Globus pallidus (tissue), 1 donor: ENCODE results near the gene FANCE.
"Not testable (repeated sequence)": the region's sequence is repeated elsewhere in the genome, so short reads cannot be mapped to it uniquely, and the experiment has no call there.

Experiments used
- DNase-seq: peaks from one replicate; pipeline ENCODE4 v3.0.0-alpha.2; 2015; ENCODE audit warnings: low spot score

Gene FANCE

DNA sequence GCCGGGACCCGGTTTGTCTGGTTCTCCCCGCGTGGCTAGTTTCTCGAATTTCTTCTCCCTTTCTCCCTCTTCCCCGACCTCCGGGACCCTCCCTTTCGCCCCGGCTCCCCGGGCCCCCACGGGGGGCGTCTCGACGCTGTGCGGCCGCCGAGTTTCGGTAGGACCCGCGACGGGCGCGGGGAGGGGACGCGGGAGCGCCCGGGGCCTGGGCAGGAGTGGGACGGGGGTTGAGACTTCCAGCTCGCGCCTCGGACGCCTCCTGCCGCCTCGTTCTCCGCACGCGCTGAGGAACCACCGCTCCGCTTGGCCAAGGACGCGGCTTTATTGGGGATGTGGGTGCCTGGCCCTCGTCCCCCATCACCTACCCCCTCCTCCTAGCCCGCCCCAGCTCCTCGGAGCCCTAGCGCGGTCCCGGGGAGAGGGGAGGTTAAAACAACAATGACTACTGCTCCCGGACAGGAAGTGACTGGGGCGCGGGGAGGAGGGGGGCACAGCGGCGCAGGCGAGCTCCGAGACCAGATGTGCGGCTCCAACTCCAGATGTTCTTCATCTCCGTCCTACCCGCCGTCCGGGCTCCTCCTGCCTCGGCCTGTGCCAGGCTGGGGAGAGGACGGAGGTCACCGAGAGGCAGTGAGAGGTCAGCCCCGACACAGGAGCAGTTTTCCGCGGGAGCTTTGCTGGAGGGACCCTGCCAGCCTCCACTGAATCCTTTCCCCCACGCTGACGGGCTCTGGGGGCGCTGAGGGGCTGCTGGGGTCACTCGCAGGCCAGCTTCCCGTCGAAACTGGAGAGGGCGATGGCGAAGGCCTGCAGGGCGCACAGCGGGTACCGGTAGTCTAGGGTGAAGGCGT lies 45.7 kb downstream of the FANCE start:
- DNase-seq: no peak

DNA sequence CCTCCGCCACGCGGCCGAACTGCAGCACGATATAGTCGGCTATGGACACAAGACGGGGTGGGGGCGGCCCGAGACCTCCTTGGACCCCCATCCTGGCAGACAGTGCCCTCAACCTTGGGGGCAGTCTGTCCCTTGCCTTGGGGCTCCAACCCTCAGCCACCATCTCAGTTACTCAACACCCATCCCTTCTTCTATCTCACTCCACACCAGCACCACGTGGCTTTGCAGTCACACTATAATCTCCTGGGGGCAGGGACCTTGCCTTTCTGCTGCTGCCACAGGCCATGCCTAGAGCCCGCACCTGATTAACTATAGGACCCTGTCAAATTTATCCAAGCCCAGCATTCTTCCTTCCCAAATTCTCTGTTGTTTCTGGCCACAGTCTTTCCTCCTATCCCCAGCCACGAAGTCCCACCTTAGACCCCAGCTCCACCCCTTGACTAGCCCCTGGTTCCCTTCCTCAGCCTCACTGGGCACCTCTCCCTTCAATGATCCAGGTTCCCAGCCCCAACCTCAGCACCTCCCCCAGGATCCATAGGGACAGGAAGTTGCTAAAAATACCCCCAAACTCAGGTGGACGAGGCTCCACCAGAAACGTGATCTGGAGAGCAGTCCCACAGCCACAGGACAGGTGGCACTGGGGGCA lies 46.4 kb downstream of the FANCE start:
- DNase-seq: no peak

DNA sequence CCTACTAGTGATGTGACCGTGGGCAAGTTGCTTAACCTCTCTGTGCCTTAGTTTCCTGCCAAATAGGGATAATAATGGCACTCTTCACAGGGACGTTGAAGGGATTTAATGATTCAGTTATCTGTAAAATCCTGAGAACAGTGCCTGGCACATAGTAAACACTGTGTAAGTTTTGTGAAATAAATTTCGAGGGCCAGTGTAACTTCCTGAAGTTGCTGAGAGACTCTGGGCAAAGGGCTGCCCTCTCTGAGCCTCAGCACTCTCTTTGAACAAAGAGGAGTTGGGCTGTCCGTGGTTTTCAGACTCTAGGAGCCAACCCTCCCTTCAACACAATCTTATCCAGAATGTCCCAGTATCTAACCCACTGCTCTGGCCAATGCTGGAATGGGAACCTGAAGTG lies 47.2 kb downstream of the FANCE start:
- no peak for DNase-seq

DNA sequence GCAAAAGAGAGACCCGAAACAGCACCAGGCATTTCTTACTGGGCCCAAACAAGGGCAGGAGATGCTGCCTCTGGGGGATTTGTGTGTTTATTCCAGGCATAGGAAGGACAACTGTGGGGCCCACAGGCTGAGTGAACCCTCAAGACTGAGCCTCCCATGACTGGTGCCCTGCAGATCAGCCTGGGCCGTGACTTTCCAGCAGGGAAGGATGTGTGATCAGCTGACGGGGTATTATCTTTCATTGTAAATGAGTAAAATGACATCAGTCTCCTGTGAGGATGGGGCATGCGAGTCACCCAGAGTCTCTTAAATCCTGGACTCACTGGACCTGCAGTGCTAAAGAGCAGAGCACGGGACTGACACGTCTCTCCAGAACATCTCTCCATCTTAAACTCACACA lies 48.6 kb downstream of the FANCE start:
- no peak for DNase-seq

DNA sequence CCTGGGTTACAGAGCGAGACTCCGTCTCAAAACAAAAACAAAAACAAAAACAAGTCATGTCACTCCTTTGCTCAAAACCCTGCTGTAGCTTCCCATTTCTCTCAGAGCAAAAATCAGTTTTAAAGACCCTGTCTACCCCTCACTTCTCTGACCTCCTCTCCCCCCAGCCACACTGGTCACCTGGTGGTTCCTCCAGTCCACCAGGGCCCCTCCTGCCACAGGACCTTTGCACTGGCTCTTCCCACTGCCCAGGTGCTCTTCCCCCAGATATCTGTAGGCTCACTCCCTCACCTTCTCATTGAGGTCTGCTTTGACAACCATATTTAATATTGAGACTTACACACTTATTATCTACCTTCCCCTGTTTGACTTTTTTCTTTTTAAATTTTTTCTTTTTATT lies 49.6 kb downstream of the FANCE start:
- no peak for DNase-seq

DNA sequence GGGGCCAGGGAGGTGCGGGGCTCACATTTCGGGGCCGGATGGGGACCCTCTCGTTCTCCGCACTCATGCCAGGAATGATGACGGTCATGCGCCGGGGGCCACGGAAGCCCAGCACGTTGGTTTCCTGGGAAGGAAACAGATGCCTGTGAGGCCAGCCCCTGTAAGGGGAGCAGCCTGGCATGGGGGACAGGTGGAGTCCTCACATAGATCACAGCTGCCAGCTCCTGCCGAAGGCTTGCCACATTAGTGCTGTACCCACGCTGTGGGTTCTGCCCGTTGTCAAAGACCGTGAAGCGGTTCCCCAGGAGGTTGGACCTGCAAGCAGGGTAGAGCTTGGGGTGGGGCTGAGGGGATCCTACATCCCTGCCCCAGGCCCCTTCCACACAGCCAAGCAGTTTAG lies 51.4 kb downstream of the FANCE start:
- DNase-seq: no peak

DNA sequence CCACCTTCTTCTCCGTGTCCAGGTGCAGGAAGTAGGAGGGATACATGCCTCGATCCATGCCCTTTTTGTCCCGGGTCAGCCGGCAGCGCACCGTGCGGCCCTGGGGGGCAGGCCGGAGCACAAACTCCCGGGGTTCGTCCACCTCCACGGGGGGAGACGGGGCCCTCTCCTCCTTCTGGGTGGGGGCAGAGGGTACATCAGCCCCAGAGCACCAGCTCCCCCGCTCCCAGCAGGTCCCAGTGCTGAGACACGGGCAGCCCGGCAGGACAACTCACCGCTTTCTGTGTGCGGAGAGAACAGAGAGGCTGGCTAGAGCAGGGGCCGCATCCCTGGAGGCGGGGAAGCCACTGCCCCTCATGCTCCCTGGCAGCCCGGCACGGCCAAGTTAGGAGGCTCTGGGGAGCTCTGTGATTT lies 53.9 kb downstream of the FANCE start:
- no peak for DNase-seq

DNA sequence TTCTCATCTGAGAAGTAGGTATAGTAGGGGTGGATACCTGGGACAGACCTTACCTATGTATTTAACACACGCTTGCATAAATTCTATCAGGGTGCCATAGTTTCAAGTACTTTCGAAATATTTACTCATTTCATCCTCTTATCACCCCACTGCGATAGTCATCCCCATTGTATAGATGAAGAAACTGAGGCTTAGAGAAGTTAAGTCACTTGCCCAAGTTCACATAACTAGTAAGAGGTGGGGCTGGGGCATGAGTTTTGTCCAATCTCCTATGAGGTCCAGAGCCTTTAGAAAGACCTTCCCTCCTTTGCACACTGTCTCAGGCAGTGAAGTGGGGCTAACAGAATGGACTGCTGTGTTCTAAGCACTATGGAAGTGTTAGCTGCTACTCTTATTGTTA lies 54.4 kb downstream of the FANCE start:
- no peak for DNase-seq

DNA sequence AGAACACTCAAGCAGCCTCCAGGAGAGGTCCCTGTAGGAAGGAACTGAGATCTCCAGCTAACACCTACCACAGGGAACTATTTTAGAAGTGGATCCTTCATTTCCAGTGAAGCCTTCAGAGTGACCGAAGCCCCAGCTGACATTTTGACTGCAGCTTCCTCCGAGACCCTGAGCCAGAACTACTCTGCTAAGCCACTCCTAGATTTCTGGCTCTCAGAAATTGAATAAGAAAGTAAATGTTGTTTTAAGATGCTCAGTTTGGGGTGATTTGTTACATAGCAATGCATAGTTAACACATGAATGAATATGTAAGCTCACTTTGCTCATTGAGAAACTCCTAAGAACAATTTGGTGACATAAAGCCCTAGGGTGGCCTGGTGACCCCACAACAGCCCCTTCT lies 55.1 kb downstream of the FANCE start:
- DNase-seq: no peak

DNA sequence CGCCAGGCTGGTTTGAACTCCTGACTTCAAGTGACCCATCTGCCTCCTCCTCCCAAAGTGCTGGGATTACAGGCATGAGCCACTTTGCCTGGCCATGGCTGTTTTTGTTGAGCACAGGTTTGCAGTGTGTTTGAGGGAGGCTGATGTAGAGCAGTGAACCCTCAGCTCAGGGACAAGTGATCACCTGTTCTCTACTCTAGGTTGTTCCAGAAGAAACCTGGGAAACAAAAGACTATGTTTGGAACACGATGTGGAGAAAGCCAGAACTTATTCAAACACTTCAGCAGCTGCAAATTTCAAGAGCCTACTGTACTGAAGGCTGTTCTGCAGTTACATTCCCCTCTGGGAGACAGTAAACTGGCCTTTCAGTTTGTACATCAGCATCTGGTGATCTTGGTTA lies 55.9 kb downstream of the FANCE start:
- DNase-seq: no peak

DNA sequence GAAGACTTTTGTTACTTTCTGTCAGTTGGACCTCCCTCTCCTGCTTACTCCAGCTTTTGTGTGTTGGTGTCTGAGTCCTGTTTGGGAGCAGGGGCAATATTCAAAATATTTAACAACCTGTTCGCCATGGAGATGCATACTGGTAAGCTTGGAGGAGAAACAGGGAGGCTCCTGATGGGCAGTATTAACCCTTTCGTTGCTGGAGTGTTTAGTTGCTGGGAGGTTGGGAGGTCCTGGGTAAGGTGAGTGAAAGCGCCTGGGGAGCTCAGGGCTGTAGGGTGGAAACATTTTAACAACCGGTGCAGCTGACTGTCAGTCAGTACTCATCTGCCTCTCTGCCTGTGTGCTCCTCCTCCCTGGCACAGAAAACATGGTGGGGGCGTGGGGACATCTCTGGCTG lies 56.4 kb downstream of the FANCE start:
- DNase-seq: no peak

DNA sequence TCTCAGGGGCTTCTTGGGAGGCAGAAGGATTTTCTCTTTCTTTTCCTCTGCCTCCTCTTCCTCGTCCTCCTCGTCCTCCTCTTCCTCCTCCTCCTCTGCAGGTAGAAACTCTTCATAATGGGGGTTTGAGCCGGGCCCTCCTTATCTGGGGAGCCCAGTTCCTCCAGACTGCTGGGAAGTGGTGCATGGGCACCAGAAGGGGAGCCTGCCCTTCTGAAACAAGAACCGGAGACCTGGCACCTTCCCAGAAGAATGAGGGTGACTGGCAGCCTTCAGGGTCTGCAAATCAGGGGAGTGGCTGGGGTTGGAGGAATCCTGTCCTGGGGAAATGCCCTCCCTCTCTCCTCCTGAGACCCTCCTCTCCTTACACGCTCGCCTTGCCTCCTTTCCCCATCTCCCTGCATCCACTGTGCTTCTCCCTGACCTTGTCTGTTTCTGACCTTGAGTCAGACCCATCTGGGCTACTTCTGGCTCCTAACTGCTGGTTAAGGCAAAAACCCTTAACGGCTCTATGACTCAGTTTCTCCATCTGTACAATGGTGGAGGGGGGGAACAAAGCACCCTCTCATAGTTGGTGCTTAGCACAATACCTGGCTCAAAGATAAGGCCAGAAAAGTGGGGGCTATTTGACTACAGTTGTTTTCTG lies 58.9 kb downstream of the FANCE start:
- no peak for DNase-seq

DNA sequence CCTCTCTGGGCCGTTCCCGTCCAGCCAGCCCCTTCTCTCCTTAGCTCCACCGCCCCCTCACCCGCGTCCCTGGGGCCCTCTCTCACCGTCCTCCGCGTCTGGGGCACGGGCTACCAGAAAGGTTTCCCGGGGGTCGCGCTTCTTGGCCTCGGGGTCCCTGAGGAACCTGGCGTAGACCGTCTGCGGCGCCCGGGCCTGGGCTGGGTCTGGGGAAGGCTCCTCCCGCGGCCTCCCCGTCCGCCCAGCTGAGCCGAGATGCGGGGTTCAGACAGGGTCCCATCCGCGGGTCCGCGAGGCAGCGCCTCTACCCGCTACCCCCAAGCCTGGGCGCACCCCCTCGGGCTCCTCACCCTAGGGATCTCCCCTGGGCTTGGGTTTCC lies 59.4 kb downstream of the FANCE start:
- no peak for DNase-seq

DNA sequence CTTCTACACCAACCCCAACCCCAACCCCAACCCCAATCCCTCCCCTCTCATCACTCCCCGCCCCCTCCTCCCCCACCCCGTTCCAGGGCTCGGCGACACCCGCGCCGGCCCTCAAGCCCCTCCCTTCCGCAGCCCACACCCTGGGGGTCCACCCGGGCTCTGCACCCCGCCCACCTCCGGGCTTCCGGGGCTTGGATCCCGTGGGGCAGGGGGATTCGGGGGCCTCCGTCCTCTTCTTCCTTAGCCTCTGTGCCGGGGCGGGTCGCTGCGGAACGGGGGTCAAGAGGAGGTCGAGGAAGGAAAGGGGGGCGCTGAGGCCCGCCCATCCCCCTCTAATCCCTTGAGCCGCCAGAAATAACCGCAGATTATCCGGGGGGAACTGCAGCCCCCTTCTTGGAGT lies 59.9 kb downstream of the FANCE start:
- DNase-seq: no peak

DNA sequence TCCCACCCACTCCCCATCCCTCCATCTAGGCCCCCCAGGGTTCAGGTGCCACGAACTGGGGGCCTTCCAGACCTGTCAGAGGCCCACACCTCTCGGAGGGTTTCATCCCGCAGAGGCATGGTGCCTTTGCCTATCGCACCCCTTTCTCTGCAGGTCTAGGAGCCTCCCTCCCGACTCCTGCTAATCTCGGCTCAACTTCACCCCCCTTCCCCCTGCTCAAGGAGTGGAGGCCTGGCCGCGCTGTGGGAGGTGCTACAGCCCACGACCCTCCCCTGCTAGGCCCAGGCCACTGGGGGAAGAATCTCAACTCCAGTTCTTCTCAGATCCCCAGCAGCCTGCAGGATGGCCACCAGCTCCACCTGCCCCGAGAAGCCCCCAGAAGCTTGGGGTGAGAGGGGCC lies 60.6 kb downstream of the FANCE start, which contains the start of gene TULP1:
Gene TULP1 (minus strand): TSS at position 157 of the 400 bp plus-strand sequence. CDS start 38 bp downstream, at position 119.
- no peak for DNase-seq

DNA sequence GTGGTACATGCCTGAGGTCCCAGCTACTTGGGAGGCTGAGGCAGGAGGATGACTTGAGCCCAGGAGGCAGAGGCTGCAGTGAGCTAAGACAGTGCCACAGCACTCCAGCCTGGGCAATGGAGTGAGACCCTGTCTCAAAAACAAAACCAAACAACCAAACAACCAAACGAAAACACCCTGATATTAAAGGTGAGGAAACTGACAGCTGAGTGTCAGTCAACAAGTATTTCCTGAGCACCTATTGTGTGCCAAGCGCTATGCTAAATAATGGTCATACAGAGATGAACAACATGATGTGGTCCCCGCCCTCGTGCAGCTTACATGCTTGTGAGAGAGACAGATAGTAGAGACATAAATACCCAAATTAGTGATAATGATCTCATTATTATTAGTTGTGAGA lies 62.4 kb downstream of the FANCE start:
- DNase-seq: no peak

DNA sequence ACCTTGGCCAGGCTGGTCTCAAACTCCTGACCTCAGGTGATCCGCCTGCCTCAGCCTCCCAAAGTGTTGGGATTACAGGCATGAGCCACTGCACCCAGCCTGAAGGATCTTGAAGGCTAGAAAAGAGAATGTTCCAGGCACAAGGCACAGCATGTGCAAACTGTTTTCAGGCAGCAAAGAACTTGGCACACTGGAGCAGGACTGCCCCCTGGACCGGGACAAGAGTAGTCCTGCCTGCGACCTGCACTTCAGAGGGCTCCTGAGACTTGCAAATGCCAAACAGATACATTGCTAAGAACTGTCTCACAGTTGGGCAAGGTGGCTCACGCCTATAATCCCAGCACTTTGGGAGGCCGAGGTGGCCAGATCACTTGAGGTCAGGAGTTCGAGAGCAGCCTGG lies 63.8 kb downstream of the FANCE start:
- DNase-seq: not testable (repeated sequence)
